Panc1 (cell line): ENCODE measurements around the gene MED12.

Source experiments
- CTCF ChIP-seq: fragments of 450-650 bp; IDR thresholded peaks from 2 replicates; pipeline ENCODE4 v1.5.1; 2017; ENCODE audit warnings: mild to moderate bottlenecking
- POLR2AphosphoS5 ChIP-seq: IDR thresholded peaks from 2 replicates; pipeline ENCODE4 v1.6.1; 2012; ENCODE audit warnings: mild to moderate bottlenecking, low read depth, low read length, moderate library complexity
- REST ChIP-seq, 2 experiments: IDR thresholded peaks; 2 replicates each; pipeline ENCODE4 v1.6.1; 2011 to 2012; ENCODE audit warnings: low read depth in 2 of 2, control low read depth in 1 of 2, low read length in 1 of 2, mild to moderate bottlenecking in 1 of 2, moderate library complexity in 1 of 2; ENCODE audit not compliant: insufficient read depth in 1 of 2

- TF ChIP-seq REST (IDR thresholded peaks at IDR 0.05; ENCODE audit: insufficient read depth in 1 of 2, low read depth in 2 of 2, low read length in 1 of 2) (no peak), CTCF (no peak), POLR2AphosphoS5 (no peak)
These were observed 55.0 kb downstream of the MED12 start for GRCh38 chrX:71173440-71173839.
